HL-60 (cell line): ENCODE results near the gene TCP11L1.

Source experiments
- CTCF ChIP-seq: IDR thresholded peaks from one replicate; pipeline ENCODE4 v1.5.1; 2011; ENCODE audit warnings: low read length, control low read depth, inconsistent platforms; ENCODE audit not compliant: insufficient read depth
- GABPA ChIP-seq: IDR thresholded peaks from 2 replicates; pipeline ENCODE4 v1.6.1; 2012; ENCODE audit warnings: low read depth
- POLR2AphosphoS5 ChIP-seq: IDR thresholded peaks from 2 replicates; pipeline ENCODE4 v1.6.1; 2012; ENCODE audit warnings: low read depth
- REST ChIP-seq: IDR thresholded peaks from 2 replicates; pipeline ENCODE4 v1.6.1; 2012; ENCODE audit warnings: low read depth; ENCODE audit not compliant: insufficient replicate concordance

GRCh38 chr11:33005175-33005574 is 34.2 kb upstream of the TCP11L1 start:
- TF ChIP-seq CTCF: no peak
- no peak for TF ChIP-seq REST
- TF ChIP-seq POLR2AphosphoS5: no peak
- no peak for TF ChIP-seq GABPA
